HEK293 (cell line): ENCODE measurements around the gene LCE1F.

Experiments
- CTCF ChIP-seq: fragments of 450-650 bp; formaldehyde crosslinking; IDR thresholded peaks from 2 replicates; pipeline ENCODE4 v1.5.1; 2016; ENCODE audit warnings: missing biosample characterization, missing genetic modification characterization
- YY1 ChIP-seq: fragments of 450-650 bp; formaldehyde crosslinking; IDR thresholded peaks from 2 replicates; pipeline ENCODE4 v1.5.1; 2018; ENCODE audit warnings: missing biosample characterization, missing genetic modification characterization
- ZBTB44 ChIP-seq: fragments of 450-650 bp; IDR thresholded peaks from 2 replicates; pipeline ENCODE4 v1.5.1; 2018; ENCODE audit warnings: missing biosample characterization, mild to moderate bottlenecking, missing genetic modification characterization
- ZBTB49 ChIP-seq: fragments of 450-650 bp; formaldehyde crosslinking; IDR thresholded peaks from 2 replicates; pipeline ENCODE4 v1.5.1; 2016; ENCODE audit warnings: missing biosample characterization, missing genetic modification characterization, low read depth
- ZBTB8A ChIP-seq: fragments of 450-650 bp; formaldehyde crosslinking; IDR thresholded peaks from 2 replicates; pipeline ENCODE4 v1.5.1; 2016; ENCODE audit warnings: missing biosample characterization, missing genetic modification characterization
- ZNF302 ChIP-seq: fragments of 450-650 bp; formaldehyde crosslinking; IDR thresholded peaks from 2 replicates; pipeline ENCODE4 v1.5.1; 2016; ENCODE audit warnings: missing biosample characterization, missing genetic modification characterization, low read depth
- ZNF623 ChIP-seq: fragments of 450-650 bp; formaldehyde crosslinking; IDR thresholded peaks from 2 replicates; pipeline ENCODE4 v1.5.1; 2016; ENCODE audit warnings: missing biosample characterization, missing genetic modification characterization
- ZNF639 ChIP-seq: fragments of 450-650 bp; formaldehyde crosslinking; IDR thresholded peaks from 2 replicates; pipeline ENCODE4 v1.5.1; 2016; ENCODE audit warnings: missing biosample characterization, missing genetic modification characterization
- ZNF768 ChIP-seq: fragments of 450-650 bp; formaldehyde crosslinking; IDR thresholded peaks from 2 replicates; pipeline ENCODE4 v1.5.1; 2018; ENCODE audit warnings: missing biosample characterization, mild to moderate bottlenecking, missing genetic modification characterization

- TF ChIP-seq YY1 (tag by site-specific recombination): no peak
- TF ChIP-seq ZNF623 (tag by site-specific recombination): no peak
- TF ChIP-seq ZNF639 (tag by site-specific recombination): no peak
- no peak for TF ChIP-seq ZNF302 (tag by site-specific recombination)
- TF ChIP-seq ZBTB44 (tag by site-specific recombination): no peak
- TF ChIP-seq CTCF (tag by site-specific recombination): no peak
- no peak for TF ChIP-seq ZBTB8A (tag by site-specific recombination)
- no peak for TF ChIP-seq ZNF768 (tag by site-specific recombination)
- TF ChIP-seq ZBTB49 (tag by site-specific recombination): no peak
These were observed 18.1 kb upstream of the LCE1F start for GRCh38 chr1:152756872-152757271.
